Suprapubic skin (tissue), 4 donors: ENCODE measurements around the gene S100P. TPM values are rescaled to one million over a fixed set of nuclear protein-coding genes. Genes with fewer than 3 reads are reported as not detected.

Experiments
- DNase-seq, 2 donors: peaks; one replicate each; pipeline ENCODE4 v3.0.0-alpha.2; 2019; ENCODE audit warnings: low spot score in 2 of 2
- H3K27ac ChIP-seq: fragments of 200-600 bp; sonication (generic); one replicate; pipeline ENCODE4 v1.5.1; 2019
- H3K27me3 ChIP-seq: fragments of 200-600 bp; sonication (generic); one replicate; pipeline ENCODE4 v1.5.1; 2019
- H3K36me3 ChIP-seq: fragments of 200-600 bp; sonication (generic); one replicate; pipeline ENCODE4 v1.5.1; 2019
- H3K4me1 ChIP-seq: fragments of 200-600 bp; sonication (generic); one replicate; pipeline ENCODE4 v1.5.1; 2019
- H3K4me3 ChIP-seq: fragments of 200-600 bp; sonication (generic); one replicate; pipeline ENCODE4 v1.5.1; 2019; ENCODE audit warnings: mild to moderate bottlenecking
- H3K9me3 ChIP-seq: fragments of 200-600 bp; sonication (generic); one replicate; pipeline ENCODE4 v1.5.1; 2019
- CTCF ChIP-seq, 2 donors: fragments of 200-600 bp in 1 of 2; fragments of 450-650 bp in 1 of 2; sonication (generic) in 1 of 2; IDR thresholded peaks; one replicate each; pipeline ENCODE4 v1.5.1; 2016 to 2019; ENCODE audit warnings: antibody characterized with exemption in 2 of 2, mild to moderate bottlenecking in 1 of 2, moderate library complexity in 1 of 2
- EP300 ChIP-seq: sonication (generic); formaldehyde crosslinking; IDR thresholded peaks from one replicate; pipeline ENCODE4 v1.6.1; 2017; ENCODE audit warnings: antibody characterized with exemption
- POLR2A ChIP-seq, 2 donors: fragments of 450-650 bp; IDR thresholded peaks; one replicate each; pipeline ENCODE4 v1.6.1; 2017; ENCODE audit warnings: antibody characterized with exemption in 2 of 2, mild to moderate bottlenecking in 2 of 2, moderate library complexity in 2 of 2
- POLR2AphosphoS5 ChIP-seq, 3 donors: sonication (generic); formaldehyde crosslinking; IDR thresholded peaks; one replicate each; pipeline ENCODE4 v1.6.1; 2017; ENCODE audit warnings: antibody characterized with exemption in 3 of 3
- WGBS: methylation state at CpG from one replicate; pipeline ENCODE4 v1.1.5; 2018; 5-methylcytosine and 5-hydroxymethylcytosine counted together
- total RNA-seq, 4 donors: library from RNA; depleted of rRNA; stranded (reverse); fragments of >200 nt; gene quantifications; one replicate each; pipeline ENCODE4 v1.1.0, GENCODE V29; 2016

Gene S100P
- total RNA-seq, 4 donors from 2014 or later: 4.7 to 27.7 (median 9.3) TPM

GRCh38 chr4:6716958-6717655 lies 23.4 kb downstream of the S100P start:
- Histone ChIP-seq H3K27ac (peak overlapping the region; percentile 87), H3K27me3 (no peaks in the 10 kb centered on the region), H3K4me1 (peaks cover 27% of the 10 kb centered on the region), H3K4me3 (peak overlapping the region; percentile 57), H3K9me3 (no peaks in the 10 kb centered on the region), H3K36me3 (no peaks in the 10 kb centered on the region)
- TF ChIP-seq POLR2A (IDR thresholded peaks at IDR 0.05) (no peak), POLR2AphosphoS5 (IDR thresholded peaks at IDR 0.05) (no peak), EP300 (no peak), CTCF (IDR thresholded peaks at IDR 0.05) (no peak)
- DNase-seq: no peak
- WGBS: 24% methylated on average over 7 of the region's 7 CpGs

- no peaks in the 10 kb centered on the region for H3K36me3 ChIP-seq
- peaks cover 27% of the 10 kb centered on the region for H3K4me1 ChIP-seq
- H3K27me3 ChIP-seq: no peaks in the 10 kb centered on the region
- no peak overlapping the region for H3K4me3 ChIP-seq
- 83% methylated on average over 7 of the region's 7 CpGs for WGBS
- no peak for DNase-seq
- TF ChIP-seq POLR2AphosphoS5 (IDR thresholded peaks at IDR 0.05): no peak
- no peak for TF ChIP-seq EP300
- TF ChIP-seq CTCF (IDR thresholded peaks at IDR 0.05): no peak
- no peak for TF ChIP-seq POLR2A (IDR thresholded peaks at IDR 0.05)
- no peaks in the 10 kb centered on the region for H3K9me3 ChIP-seq
- no peak overlapping the region for H3K27ac ChIP-seq
Observed at GRCh38 chr4:6718932-6719610, 25.4 kb downstream of the S100P start.

- no peaks in the 10 kb centered on the region for H3K36me3 ChIP-seq
- no peaks in the 10 kb centered on the region for H3K9me3 ChIP-seq
- 65% methylated on average over 8 of the region's 8 CpGs for WGBS
- H3K4me3 ChIP-seq: no peak overlapping the region
- peaks cover 31% of the 10 kb centered on the region for H3K4me1 ChIP-seq
- H3K27me3 ChIP-seq: no peaks in the 10 kb centered on the region
- H3K27ac ChIP-seq: no peak overlapping the region
- no peak for DNase-seq
- TF ChIP-seq CTCF (IDR thresholded peaks at IDR 0.05) (no peak), EP300 (no peak), POLR2AphosphoS5 (IDR thresholded peaks at IDR 0.05) (no peak)
Observed at GRCh38 chr4:6719611-6720179, 26.0 kb downstream of the S100P start.

GRCh38 chr4:6720202-6720699 lies 26.6 kb downstream of the S100P start:
- Histone ChIP-seq H3K27ac (no peak overlapping the region), H3K36me3 (no peaks in the 10 kb centered on the region), H3K27me3 (no peaks in the 10 kb centered on the region), H3K4me3 (no peak overlapping the region), H3K4me1 (peaks cover 35% of the 10 kb centered on the region), H3K9me3 (no peaks in the 10 kb centered on the region)
- 8% methylated on average over 14 of the region's 14 CpGs for WGBS
- TF ChIP-seq EP300 (no peak), POLR2A (IDR thresholded peaks at IDR 0.05) (no peak), CTCF (IDR thresholded peaks at IDR 0.05) (peak; percentile 85 to 88), POLR2AphosphoS5 (IDR thresholded peaks at IDR 0.05) (no peak)
- peak; percentile 93 for DNase-seq

GRCh38 chr4:6721121-6721520 lies 27.4 kb downstream of the S100P start:
- Histone ChIP-seq H3K9me3 (no peaks in the 10 kb centered on the region), H3K36me3 (no peaks in the 10 kb centered on the region), H3K27ac (no peak overlapping the region), H3K4me1 (peaks cover 30% of the 10 kb centered on the region), H3K27me3 (no peaks in the 10 kb centered on the region), H3K4me3 (no peak overlapping the region)
- 98% methylated on average over 10 of the region's 10 CpGs for WGBS
- TF ChIP-seq POLR2AphosphoS5 (IDR thresholded peaks at IDR 0.05) (no peak), POLR2A (IDR thresholded peaks at IDR 0.05) (no peak), CTCF (IDR thresholded peaks at IDR 0.05) (no peak), EP300 (no peak)
- no peak for DNase-seq
